ENCODE measurements around the gene TRMO.
A peak's percentile ranks its signal among the peaks of the same experiment; 100 is the strongest.
"Not testable (repeated sequence)": the region's sequence is repeated elsewhere in the genome, so short reads cannot be mapped to it uniquely, and the experiment has no call there.

The TRMO gene, protein sequence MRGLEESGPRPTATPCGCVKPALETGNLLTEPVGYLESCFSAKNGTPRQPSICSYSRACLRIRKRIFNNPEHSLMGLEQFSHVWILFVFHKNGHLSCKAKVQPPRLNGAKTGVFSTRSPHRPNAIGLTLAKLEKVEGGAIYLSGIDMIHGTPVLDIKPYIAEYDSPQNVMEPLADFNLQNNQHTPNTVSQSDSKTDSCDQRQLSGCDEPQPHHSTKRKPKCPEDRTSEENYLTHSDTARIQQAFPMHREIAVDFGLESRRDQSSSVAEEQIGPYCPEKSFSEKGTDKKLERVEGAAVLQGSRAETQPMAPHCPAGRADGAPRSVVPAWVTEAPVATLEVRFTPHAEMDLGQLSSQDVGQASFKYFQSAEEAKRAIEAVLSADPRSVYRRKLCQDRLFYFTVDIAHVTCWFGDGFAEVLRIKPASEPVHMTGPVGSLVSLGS

GRCh38 chr9:97921959-97922724, at the start of gene TRMO:
TSS of gene TRMO (minus strand) at chr9:97922500. CDS start at chr9:97922493, 7 bp downstream.
- DNase-seq = peak; percentile 95

DNA sequence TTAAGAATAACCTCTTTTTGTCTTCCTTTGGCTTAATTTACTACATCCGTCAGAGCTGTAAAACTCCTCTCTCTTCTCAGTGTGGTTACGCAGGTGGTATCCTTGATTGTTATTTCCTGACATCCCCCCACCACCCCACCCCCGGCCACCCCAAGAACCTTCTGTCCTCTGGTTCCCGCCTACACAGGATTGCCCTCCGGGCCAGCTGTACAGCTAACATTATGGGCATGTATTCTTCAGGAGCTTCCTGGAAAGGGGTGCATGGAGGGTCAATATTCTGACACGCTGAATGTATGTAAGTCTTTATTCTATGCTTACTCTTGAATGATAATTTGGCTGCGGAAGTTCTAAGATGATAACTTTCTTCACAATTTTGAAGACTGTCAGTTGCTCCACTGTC, 47.9 kb upstream of the TRMO start:
- DNase-seq = no peak

- no peak for DNase-seq
Observed at GRCh38 chr9:97969014-97969413, 46.7 kb upstream of the TRMO start.

- no peak for DNase-seq
Observed at GRCh38 chr9:97966493-97966892, 44.2 kb upstream of the TRMO start.

- DNase-seq = no peak
Observed at GRCh38 chr9:97964901-97965300, 42.6 kb upstream of the TRMO start.

DNA sequence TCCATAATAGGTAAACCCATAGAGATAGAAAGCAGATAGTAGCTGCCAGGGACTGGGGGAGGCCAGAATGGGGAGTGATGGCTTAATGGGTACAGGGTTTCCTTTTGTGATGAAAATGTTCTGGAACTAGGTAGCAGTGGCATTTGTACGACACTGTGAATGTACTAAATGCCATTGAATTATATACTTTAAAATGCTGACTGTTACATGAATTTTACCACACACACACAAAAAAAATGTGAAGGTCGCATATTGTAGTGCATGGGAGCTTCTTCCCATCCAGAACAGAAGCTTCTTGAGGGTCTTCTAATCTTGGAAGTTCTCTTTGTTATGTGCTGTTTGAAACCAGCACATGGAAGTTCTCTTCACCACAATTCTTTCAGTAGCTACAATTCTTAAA, 40.9 kb upstream of the TRMO start:
- DNase-seq = no peak

GRCh38 chr9:97962575-97962974, 40.3 kb upstream of the TRMO start:
- no peak for DNase-seq

GRCh38 chr9:97962136-97962535, 39.8 kb upstream of the TRMO start:
- no peak for DNase-seq

DNA sequence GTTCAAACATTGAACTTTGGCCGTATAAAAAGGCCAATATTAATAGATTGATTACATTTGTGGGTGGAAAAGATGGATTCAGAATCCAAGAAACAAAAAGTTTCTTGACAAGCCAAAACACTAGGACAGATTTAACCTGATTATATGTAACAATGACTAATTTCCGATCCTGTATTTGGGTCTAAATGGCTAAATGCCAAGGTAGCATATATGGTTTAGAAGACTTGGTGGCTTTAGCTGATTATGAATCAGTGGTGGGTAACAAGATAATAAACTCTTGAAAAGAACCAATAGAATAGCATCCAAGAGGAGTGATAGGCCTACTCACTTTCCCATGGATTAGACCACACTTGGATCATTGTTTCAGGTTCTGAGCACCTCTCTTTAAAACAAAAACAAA, 39.1 kb upstream of the TRMO start:
- no peak for DNase-seq

DNA sequence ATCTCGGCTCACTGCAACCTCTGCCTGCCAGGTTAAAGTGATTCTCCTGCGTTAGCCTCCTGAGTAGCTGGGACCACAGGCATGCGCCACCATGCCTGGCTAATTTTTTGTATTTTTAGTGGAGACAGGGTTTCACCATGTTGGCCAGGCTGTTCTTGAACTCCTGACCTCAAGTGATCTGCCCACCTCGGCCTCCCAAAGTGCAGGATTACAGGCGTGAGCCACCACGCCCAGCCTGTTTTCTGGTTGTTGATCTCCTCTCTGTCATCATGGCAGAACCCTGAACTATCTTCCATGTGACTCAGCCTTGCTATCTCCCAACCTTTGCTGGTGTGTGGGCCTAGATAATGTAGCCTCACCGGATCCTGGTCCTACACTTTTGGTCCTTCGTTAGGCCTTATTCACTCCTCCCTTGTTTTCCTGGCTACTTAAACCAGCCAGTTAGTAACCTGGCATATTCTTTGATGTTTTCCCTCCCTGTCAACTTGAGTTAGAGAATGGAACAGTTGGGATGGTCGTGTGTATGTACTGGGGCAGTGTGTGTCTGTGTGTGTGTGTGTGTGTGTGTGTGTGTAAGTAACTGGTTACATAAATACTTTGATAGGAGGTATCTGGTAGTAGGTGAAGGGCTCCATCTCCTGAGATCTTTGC, 38.5 kb upstream of the TRMO start:
- not testable (repeated sequence) for DNase-seq

GRCh38 chr9:97959585-97959984, 37.3 kb upstream of the TRMO start:
- DNase-seq = no peak

DNA sequence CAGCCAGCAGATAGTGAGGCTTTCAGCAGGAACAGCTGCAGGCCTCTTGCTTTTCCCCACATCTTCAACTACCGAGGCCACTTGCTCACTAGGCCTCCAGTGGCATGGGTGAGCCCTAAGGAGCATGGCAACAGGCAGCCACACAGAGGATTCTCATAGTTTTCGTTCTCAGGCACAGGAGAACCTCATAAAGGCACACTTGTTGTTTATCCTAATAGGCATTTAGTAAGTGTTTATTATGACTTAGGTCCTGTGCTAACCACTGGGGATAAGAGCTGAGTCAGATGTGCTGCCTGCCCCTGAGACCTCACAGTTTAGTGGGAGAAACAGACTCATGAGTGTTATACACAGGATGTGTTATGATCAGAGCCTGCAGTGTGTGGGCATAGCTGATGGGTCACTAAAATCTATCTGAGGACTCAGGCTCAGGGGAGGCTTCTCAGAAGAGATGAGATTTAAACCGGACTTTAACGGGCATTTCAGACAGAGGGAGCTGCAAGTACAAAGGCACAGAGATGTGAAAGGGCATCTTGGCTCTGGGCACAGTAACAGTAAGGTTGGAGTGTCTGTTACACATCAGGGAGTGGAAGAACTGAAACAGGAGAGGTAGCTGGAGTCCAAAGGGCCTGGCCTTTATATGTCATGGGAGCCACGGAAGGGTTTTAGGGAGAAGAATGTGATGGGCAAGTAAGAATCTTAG, 36.7 kb upstream of the TRMO start:
- no peak for DNase-seq

GRCh38 chr9:97956331-97956730, 34.0 kb upstream of the TRMO start:
- no peak for DNase-seq

DNA sequence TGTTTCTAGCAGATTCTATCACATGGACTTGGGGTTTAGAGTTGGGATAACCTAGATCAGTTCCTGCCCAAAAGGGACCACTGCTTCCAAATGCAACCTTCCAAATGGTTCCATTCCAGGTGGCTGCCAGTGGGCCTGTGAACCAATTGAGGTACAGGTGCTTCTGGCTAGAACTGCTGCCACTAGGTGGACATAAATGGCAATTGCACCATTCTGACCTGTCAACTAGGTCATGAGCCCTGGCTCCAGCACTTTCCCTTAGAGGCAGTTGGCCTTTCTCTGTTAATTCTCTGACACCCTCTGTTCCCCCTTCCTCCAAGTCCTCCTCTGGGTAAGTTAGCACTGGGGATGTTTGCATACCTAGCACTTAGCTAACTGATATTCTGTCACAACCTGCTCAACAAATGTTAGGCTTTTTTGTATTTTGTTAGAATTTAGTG, 32.3 kb upstream of the TRMO start:
- peak; percentile 53 for DNase-seq

GRCh38 chr9:97950873-97951272, 28.6 kb upstream of the TRMO start:
- not testable (repeated sequence) for DNase-seq

- not testable (repeated sequence) for DNase-seq
Observed at GRCh38 chr9:97947094-97947493, 24.8 kb upstream of the TRMO start.

- DNase-seq = not testable (repeated sequence)
Observed at GRCh38 chr9:97945470-97945869, 23.2 kb upstream of the TRMO start.

- no peak for DNase-seq
Observed at GRCh38 chr9:97944612-97945011, 22.3 kb upstream of the TRMO start.

GRCh38 chr9:97943308-97943855, 21.1 kb upstream of the TRMO start:
- no peak for DNase-seq

DNA sequence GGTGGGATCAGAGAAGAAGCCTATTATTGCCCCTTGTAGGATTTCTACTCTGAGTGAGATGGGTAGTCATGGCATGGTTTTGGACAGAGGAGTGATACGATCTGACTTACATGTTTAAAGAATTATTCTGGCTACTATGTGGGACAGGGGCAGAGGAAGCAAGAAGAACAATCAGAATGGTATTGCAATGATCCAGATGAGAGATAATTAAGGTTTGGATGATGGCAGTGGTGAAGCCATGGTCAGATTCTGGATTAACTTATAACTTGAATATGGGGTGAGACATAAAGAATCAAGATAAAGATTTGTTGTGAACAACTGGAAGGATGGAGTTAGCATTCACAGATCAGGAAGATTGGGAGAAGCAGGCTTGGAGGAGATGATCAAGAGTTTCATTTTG, 19.0 kb upstream of the TRMO start:
- DNase-seq = no peak

DNA sequence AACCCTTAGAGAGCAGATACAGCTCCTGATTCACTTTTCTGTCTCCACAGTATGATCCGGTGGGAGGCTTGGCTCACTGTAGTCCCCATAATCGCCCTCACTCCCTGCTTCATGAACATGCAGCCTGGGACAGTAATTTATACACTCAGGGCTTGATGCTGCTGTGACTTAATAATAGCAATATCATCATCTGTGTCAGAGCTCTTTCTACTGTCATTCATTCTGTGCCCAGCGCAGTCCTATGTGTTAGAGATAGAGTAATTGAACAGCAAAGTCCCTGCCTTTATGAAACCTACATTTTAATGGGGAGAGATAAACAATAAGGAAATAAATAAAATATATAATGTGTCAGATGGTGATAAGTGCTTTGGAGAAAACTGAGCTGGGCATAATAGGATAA, 18.4 kb upstream of the TRMO start:
- DNase-seq = no peak

DNA sequence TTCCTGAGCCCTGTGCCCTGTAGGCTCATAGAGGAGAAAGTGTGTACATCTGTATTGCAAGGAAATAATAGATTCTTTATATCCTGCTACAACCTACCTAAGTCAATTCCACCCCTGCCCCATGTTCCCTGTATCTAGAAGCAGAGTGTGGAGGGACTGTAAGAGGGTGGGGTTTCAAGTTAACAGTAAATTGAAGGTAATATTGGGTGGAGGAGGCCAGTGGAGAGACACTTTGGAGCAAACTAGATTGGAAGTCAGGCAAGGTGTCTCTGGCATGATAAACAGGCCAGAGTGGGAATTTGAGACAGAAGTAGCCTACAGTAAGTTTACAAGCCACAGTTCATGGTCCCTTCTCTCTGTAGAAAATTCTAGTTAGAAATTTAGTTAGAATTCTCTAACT, 17.9 kb upstream of the TRMO start:
- DNase-seq = no peak
